A549 (cell line): ENCODE results near the gene ATAD3A. TPM values are rescaled to one million over a fixed set of nuclear protein-coding genes. Genes with fewer than 3 reads are reported as not detected.

Experiments used
- ATAC-seq, 2 experiments: fragments of 200-7000 bp in 1 of 2; fragments of >200 bp in 1 of 2; cut with Nextera tagmentation in 1 of 2; cut with Tn5 transposase in 1 of 2; 3 replicates each; pipeline versions ENCODE4 v1.8.0 to v1.9.1; 2018 to 2020; ENCODE audit warnings: mild to moderate bottlenecking in 1 of 2, moderate library complexity in 1 of 2
- CTCF ChIA-PET: fragments of 300-600 bp; sonication (Branson Sonifier 250); formaldehyde crosslinking; extraction: SDS; loops from one replicate; lab custom pipeline; 2021; ENCODE audit warnings: antibody characterized with exemption, inconsistent platforms; lab: Yijun Ruan, JAX
- POLR2A ChIA-PET: fragments of 350-600 bp; formaldehyde crosslinking; extraction: SDS; loops from one replicate; lab custom pipeline; 2021; ENCODE audit warnings: antibody characterized with exemption, inconsistent platforms; lab: Yijun Ruan, JAX
- DNase-seq, 2 experiments: peaks; one replicate each; pipeline versions ENCODE4 v3.0.0 to v3.0.0-alpha.2; 2011 to 2016; ENCODE audit warnings: low read depth in 1 of 2, low spot score in 1 of 2
- FAIRE-seq: peaks from 2 replicates; lab custom pipeline; 2011; peaks lifted over from hg19 to GRCh38; lab: Jason Lieb, UNC
- H3K27ac ChIP-seq, 2 experiments: fragments of >200 bp; sonication (Bioruptor Twin); formaldehyde crosslinking; 3 replicates each; pipeline ENCODE4 v1.5.1; 2016 to 2017
- H3K4me1 ChIP-seq: fragments of >200 bp; sonication (Bioruptor Twin); formaldehyde crosslinking; 3 replicates; pipeline ENCODE4 v1.6.1; 2016
- H3K4me2 ChIP-seq: fragments of >200 bp; sonication (Bioruptor Twin); formaldehyde crosslinking; 3 replicates; pipeline ENCODE4 v1.6.1; 2016
- H3K4me3 ChIP-seq: fragments of >200 bp; sonication (Bioruptor Twin); formaldehyde crosslinking; 3 replicates; pipeline ENCODE4 v1.5.1; 2016
- H3K9me3 ChIP-seq: fragments of >200 bp; sonication (Bioruptor Twin); formaldehyde crosslinking; 3 replicates; pipeline ENCODE4 v1.6.1; 2016
- BHLHE40 ChIP-seq: IDR thresholded peaks from 2 replicates; pipeline ENCODE4 v1.6.1; 2012; ENCODE audit warnings: low read depth, low read length, inconsistent platforms
- CBX2 ChIP-seq: fragments of 200-600 bp; sonication (generic); IDR thresholded peaks from 2 replicates; pipeline ENCODE4 v1.6.1; 2016; ENCODE audit warnings: low read depth, mild to moderate bottlenecking, borderline replicate concordance
- CEBPB ChIP-seq, 2 experiments: fragments of >200 bp in 1 of 2; sonication (Bioruptor Twin) in 1 of 2; formaldehyde crosslinking in 1 of 2; IDR thresholded peaks; 2 replicates each; pipeline ENCODE4 v1.6.1; 2012 to 2016
- CHD2 ChIP-seq: fragments of 150-350 bp; IDR thresholded peaks from 2 replicates; pipeline ENCODE4 v1.6.1; 2014; ENCODE audit warnings: low read length; ENCODE audit not compliant: partially characterized antibody
- CHD4 ChIP-seq: fragments of 200-600 bp; sonication (generic); IDR thresholded peaks from 2 replicates; pipeline ENCODE4 v1.6.1; 2016; ENCODE audit warnings: antibody characterized with exemption, mild to moderate bottlenecking, borderline replicate concordance
- ELK1 ChIP-seq: fragments of 150-350 bp; IDR thresholded peaks from 2 replicates; pipeline ENCODE4 v1.6.1; 2014; ENCODE audit warnings: low read depth, mild to moderate bottlenecking, low read length
- FOXS1 ChIP-seq: fragments of 250-450 bp; sonication (Bioruptor Pico); IDR thresholded peaks from 2 replicates; pipeline ENCODE4 v1.5.0; 2020; ENCODE audit warnings: mild to moderate bottlenecking, moderate library complexity
- GATA3 ChIP-seq: IDR thresholded peaks from 2 replicates; pipeline ENCODE4 v1.6.1; 2012; ENCODE audit warnings: borderline replicate concordance
- JUN ChIP-seq, 2 experiments: fragments of >200 bp; sonication (Bioruptor Twin); formaldehyde crosslinking; IDR thresholded peaks; 2 replicates in 1 of 2; 3 replicates in 1 of 2; pipeline ENCODE4 v1.6.1; 2016 to 2017
- KDM1A ChIP-seq: fragments of 200-600 bp; sonication (generic); IDR thresholded peaks from 2 replicates; pipeline ENCODE4 v1.6.1; 2016; ENCODE audit warnings: low read depth, mild to moderate bottlenecking
- KDM5A ChIP-seq: fragments of 200-600 bp; sonication (generic); IDR thresholded peaks from 2 replicates; pipeline ENCODE4 v1.6.1; 2016; ENCODE audit warnings: antibody characterized with exemption, mild to moderate bottlenecking
- MAFK ChIP-seq: fragments of 450-650 bp; IDR thresholded peaks from 2 replicates; pipeline ENCODE4 v1.6.1; 2014; ENCODE audit not compliant: partially characterized antibody
- MYC ChIP-seq: IDR thresholded peaks from 2 replicates; pipeline ENCODE4 v1.6.1; 2012; ENCODE audit warnings: mild to moderate bottlenecking, inconsistent platforms, low read length, improper control_type of control experiment, borderline replicate concordance
- NPAS2 ChIP-seq: fragments of 250-450 bp; sonication (Bioruptor Pico); IDR thresholded peaks from 2 replicates; pipeline ENCODE4 v1.8.0; 2022; ENCODE audit warnings: mild to moderate bottlenecking, moderate library complexity, borderline replicate concordance
- NR3C1 ChIP-seq: fragments of >200 bp; sonication (Bioruptor Twin); formaldehyde crosslinking; IDR thresholded peaks from 3 replicates; pipeline ENCODE4 v1.6.1; 2017
- PHF8 ChIP-seq: fragments of 200-600 bp; sonication (generic); IDR thresholded peaks from 2 replicates; pipeline ENCODE4 v1.6.1; 2016; ENCODE audit warnings: low read depth, mild to moderate bottlenecking, antibody characterized with exemption, moderate library complexity, borderline replicate concordance
- RAD21 ChIP-seq, 2 experiments: fragments of >200 bp in 1 of 2; sonication (Bioruptor Twin) in 1 of 2; formaldehyde crosslinking in 1 of 2; IDR thresholded peaks in 1 of 2; conservative IDR thresholded peaks in 1 of 2; 2 replicates in 1 of 2; 3 replicates in 1 of 2; pipeline ENCODE4 v1.6.1; 2012 to 2018; ENCODE audit warnings: inconsistent platforms in 1 of 2
- RCOR1 ChIP-seq: fragments of 150-350 bp; IDR thresholded peaks from 2 replicates; pipeline ENCODE4 v1.6.1; 2014; ENCODE audit warnings: antibody characterized with exemption, low read length, low read depth
- REST ChIP-seq: fragments of 200-600 bp; sonication (generic); IDR thresholded peaks from 2 replicates; pipeline ENCODE4 v1.6.1; 2016; ENCODE audit warnings: antibody characterized with exemption, mild to moderate bottlenecking, moderate library complexity
- RFX5 ChIP-seq: fragments of 450-650 bp; IDR thresholded peaks from 2 replicates; pipeline ENCODE4 v1.7.1; 2014; ENCODE audit warnings: antibody characterized with exemption, mild to moderate bottlenecking, moderate library complexity
- RNF2 ChIP-seq: fragments of 200-600 bp; sonication (generic); IDR thresholded peaks from 2 replicates; pipeline ENCODE4 v1.6.1; 2016; ENCODE audit warnings: low read depth, mild to moderate bottlenecking, antibody characterized with exemption, moderate library complexity, borderline replicate concordance
- SREBF2 ChIP-seq: fragments of 450-650 bp; IDR thresholded peaks from 2 replicates; pipeline ENCODE4 v1.6.1; 2014; ENCODE audit warnings: mild to moderate bottlenecking, moderate library complexity
- TFCP2L1 ChIP-seq: fragments of 250-450 bp; sonication (Bioruptor Pico); IDR thresholded peaks from 2 replicates; pipeline ENCODE4 v1.5.0; 2021; ENCODE audit warnings: mild to moderate bottlenecking
- TP53 ChIP-seq: fragments of 250-450 bp; sonication (Bioruptor Pico); IDR thresholded peaks from 2 replicates; pipeline ENCODE4 v1.5.0; 2021; ENCODE audit warnings: mild to moderate bottlenecking, moderate library complexity
- ZC3H11A ChIP-seq: fragments of 450-650 bp; IDR thresholded peaks from 2 replicates; pipeline ENCODE4 v1.6.1; 2014; ENCODE audit warnings: antibody characterized with exemption, mild to moderate bottlenecking
- ZNF302 ChIP-seq: fragments of 250-450 bp; sonication (Bioruptor Pico); IDR thresholded peaks from 2 replicates; pipeline ENCODE4 v1.9.0; 2021; ENCODE audit warnings: inconsistent platforms, mild to moderate bottlenecking, moderate library complexity
- WGBS: methylation state at CpG from one replicate; pipeline ENCODE4 v1.1.6; 2017; ENCODE audit errors: missing lambda C conversion rate; 5-methylcytosine and 5-hydroxymethylcytosine counted together
- polyA plus RNA-seq, 4 experiments: library from polyadenylated mRNA; depleted of rRNA in 3 of 4; stranded (reverse); fragments of >200 nt; fragmentation: RNase III in 1 of 4; extraction: RNeasy Plus Mini Kit Qiagen cat#74134 plus additional on column Dnase treatment in 1 of 4; gene quantifications; 2 replicates in 3 of 4; 3 replicates in 1 of 4; pipeline ENCODE4 v1.2.3, GENCODE V29; 2011 to 2017
- TF ChIP-seq, protein P1 (sequence below): IDR thresholded peaks from 2 replicates; pipeline ENCODE4 v1.6.1; 2012; ENCODE audit warnings: low read depth, borderline replicate concordance
- TF ChIP-seq, protein P2 (sequence below): fragments of 250-450 bp; sonication (Bioruptor Pico); IDR thresholded peaks from 2 replicates; pipeline ENCODE4 v1.5.0; 2021; ENCODE audit warnings: mild to moderate bottlenecking, moderate library complexity, borderline replicate concordance

The ATAD3A gene
- polyA plus RNA-seq, 2 of the 4 experiments (the other 2 are of a cell fraction) = 10.9 to 27.2 TPM

GRCh38 chr1:1489861-1490260 lies 22.1 kb upstream of the ATAD3A start:
- POLR2A ChIA-PET = no interaction called here
- FAIRE-seq (no peak), DNase-seq (no peak), ATAC-seq (no peak)
- no CpG with 5 or more reads among the region's 19 CpGs for WGBS
- TF ChIP-seq JUN (IDR thresholded peaks at IDR 0.05) (no peak), TFCP2L1 (no peak), ZC3H11A (no peak), NPAS2 (CRISPR knock-in tag) (no peak), CBX2 (no peak), PHF8 (no peak), CEBPB (IDR thresholded peaks at IDR 0.05) (no peak), TP53 (CRISPR knock-in tag) (no peak), KDM1A (no peak), GATA3 (no peak), ELK1 (no peak), RFX5 (no peak), CHD4 (no peak), MYC (no peak), NR3C1 (no peak), CHD2 (no peak)
- no peak overlapping the region for H3K27ac ChIP-seq
- H3K4me3 ChIP-seq = no peak overlapping the region
- CTCF ChIA-PET = no interaction called here
- no peaks in the 10 kb centered on the region for H3K9me3 ChIP-seq
- H3K4me1 ChIP-seq = no peaks in the 10 kb centered on the region
- no peak overlapping the region for H3K4me2 ChIP-seq

GRCh38 chr1:1490633-1491230 lies 21.2 kb upstream of the ATAD3A start:
- TF ChIP-seq REST = no peak
- TF ChIP-seq ZNF302 (CRISPR knock-in tag) = no peak
- no peak for TF ChIP-seq KDM1A
- TF ChIP-seq MAFK = no peak
- TF ChIP-seq SREBF2 = no peak
- no peak for TF ChIP-seq RFX5
- no peak for TF ChIP-seq ZC3H11A
- Histone ChIP-seq H3K4me1 (no peaks in the 10 kb centered on the region), H3K27ac (no peak overlapping the region), H3K4me3 (no peak overlapping the region), H3K4me2 (no peak overlapping the region), H3K9me3 (no peaks in the 10 kb centered on the region)
- DNase-seq (no peak), FAIRE-seq (no peak), ATAC-seq (no peak)
- ChIA-PET POLR2A (no interaction called here), CTCF (no interaction called here)
- no CpG with 5 or more reads among the region's 25 CpGs for WGBS

DNA sequence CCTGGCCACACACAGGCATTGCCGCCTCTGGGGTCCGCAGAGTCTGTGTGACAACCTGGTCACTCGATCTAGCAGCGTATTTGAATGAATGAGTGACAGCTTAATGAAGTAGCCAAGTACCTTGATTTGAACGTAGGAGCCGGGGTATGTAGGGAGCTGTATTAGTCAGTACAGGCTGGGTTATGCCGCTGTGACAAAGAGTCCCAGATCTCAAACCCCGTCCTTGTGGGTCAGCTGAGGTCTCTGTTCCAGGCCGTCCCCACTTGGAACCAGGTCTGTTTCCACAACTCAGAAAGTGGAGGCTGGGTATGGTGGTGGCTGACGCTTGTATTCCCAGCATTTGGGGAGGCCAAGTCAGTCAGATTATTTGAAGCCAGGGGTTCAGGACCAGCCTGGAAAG lies 20.4 kb upstream of the ATAD3A start:
- no peak overlapping the region for H3K27ac ChIP-seq
- ATAC-seq (no peak), DNase-seq (no peak), FAIRE-seq (no peak)
- POLR2A ChIA-PET = no interaction called here
- no CpG with 5 or more reads among the region's 10 CpGs for WGBS
- H3K4me3 ChIP-seq = no peak overlapping the region
- H3K9me3 ChIP-seq = no peaks in the 10 kb centered on the region
- CTCF ChIA-PET = no interaction called here
- no peaks in the 10 kb centered on the region for H3K4me1 ChIP-seq
- no peak overlapping the region for H3K4me2 ChIP-seq
- TF ChIP-seq FOXS1 (CRISPR knock-in tag) = no peak
- TF ChIP-seq CBX2 = no peak
- no peak for TF ChIP-seq KDM5A
- TF ChIP-seq TP53 (CRISPR knock-in tag) = no peak
- TF ChIP-seq, protein P1, sequence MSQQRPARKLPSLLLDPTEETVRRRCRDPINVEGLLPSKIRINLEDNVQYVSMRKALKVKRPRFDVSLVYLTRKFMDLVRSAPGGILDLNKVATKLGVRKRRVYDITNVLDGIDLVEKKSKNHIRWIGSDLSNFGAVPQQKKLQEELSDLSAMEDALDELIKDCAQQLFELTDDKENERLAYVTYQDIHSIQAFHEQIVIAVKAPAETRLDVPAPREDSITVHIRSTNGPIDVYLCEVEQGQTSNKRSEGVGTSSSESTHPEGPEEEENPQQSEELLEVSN = no peak
- TF ChIP-seq TFCP2L1 = no peak
- no peak for TF ChIP-seq RAD21 (conservative IDR thresholded peaks at IDR 0.05 in 1 of 2, IDR thresholded peaks at IDR 0.05 in 1 of 2)
- TF ChIP-seq NR3C1 = no peak
- TF ChIP-seq RCOR1 = no peak
- no peak for TF ChIP-seq BHLHE40
- TF ChIP-seq, protein P2, sequence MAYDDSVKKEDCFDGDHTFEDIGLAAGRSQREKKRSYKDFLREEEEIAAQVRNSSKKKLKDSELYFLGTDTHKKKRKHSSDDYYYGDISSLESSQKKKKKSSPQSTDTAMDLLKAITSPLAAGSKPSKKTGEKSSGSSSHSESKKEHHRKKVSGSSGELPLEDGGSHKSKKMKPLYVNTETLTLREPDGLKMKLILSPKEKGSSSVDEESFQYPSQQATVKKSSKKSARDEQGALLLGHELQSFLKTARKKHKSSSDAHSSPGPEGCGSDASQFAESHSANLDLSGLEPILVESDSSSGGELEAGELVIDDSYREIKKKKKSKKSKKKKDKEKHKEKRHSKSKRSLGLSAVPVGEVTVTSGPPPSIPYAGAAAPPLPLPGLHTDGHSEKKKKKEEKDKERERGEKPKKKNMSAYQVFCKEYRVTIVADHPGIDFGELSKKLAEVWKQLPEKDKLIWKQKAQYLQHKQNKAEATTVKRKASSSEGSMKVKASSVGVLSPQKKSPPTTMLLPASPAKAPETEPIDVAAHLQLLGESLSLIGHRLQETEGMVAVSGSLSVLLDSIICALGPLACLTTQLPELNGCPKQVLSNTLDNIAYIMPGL (CRISPR knock-in tag) = no peak
- TF ChIP-seq RNF2 = no peak
